Right lobe of liver (tissue), 4 donors: ENCODE results near the gene ROBO2.

ENCODE experiments used
- POLR2A ChIP-seq: fragments of 450-650 bp; IDR thresholded peaks from one replicate; pipeline ENCODE4 v1.6.1; 2017; ENCODE audit warnings: antibody characterized with exemption, mild to moderate bottlenecking
- TF ChIP-seq, protein P1 (sequence below), 4 donors: fragments of 200-600 bp in 3 of 4; fragments of 450-650 bp in 1 of 4; IDR thresholded peaks; one replicate each; pipeline versions ENCODE4 v1.5.1 to v1.8.0; 2016 to 2022; ENCODE audit warnings: antibody characterized with exemption in 4 of 4, mild to moderate bottlenecking in 2 of 4
- donor health status: DM: no; HTN: no; CAD: no.
- donor health status: DM: no; HTN: no; CAD: no.
- donor health status: DM: no; HTN: yes; CAD: no.

DNA sequence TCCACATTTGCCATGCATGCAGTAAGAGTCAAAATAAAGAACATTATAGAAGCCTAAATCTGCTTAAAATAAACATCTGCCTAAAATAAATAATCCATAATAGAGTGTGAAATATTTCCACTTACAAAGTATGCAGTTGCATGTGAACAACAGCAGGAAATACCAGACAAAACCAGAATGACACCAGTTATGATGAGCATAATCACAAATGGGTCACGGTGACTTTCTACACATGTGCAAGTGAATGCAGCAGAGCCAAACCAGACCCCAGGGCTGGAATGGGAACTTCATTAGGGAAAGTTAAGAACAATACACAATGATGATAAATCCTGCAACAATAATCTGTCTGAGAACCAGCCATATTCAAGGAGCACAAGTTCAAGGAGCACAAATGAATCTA is 615.5 kb downstream of the ROBO2 start:
- TF ChIP-seq, protein P1, sequence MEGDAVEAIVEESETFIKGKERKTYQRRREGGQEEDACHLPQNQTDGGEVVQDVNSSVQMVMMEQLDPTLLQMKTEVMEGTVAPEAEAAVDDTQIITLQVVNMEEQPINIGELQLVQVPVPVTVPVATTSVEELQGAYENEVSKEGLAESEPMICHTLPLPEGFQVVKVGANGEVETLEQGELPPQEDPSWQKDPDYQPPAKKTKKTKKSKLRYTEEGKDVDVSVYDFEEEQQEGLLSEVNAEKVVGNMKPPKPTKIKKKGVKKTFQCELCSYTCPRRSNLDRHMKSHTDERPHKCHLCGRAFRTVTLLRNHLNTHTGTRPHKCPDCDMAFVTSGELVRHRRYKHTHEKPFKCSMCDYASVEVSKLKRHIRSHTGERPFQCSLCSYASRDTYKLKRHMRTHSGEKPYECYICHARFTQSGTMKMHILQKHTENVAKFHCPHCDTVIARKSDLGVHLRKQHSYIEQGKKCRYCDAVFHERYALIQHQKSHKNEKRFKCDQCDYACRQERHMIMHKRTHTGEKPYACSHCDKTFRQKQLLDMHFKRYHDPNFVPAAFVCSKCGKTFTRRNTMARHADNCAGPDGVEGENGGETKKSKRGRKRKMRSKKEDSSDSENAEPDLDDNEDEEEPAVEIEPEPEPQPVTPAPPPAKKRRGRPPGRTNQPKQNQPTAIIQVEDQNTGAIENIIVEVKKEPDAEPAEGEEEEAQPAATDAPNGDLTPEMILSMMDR (IDR thresholded peaks at IDR 0.05), result no peak
- TF ChIP-seq POLR2A, result no peak
